Peyer's patch (tissue), 4 donors: Measurements from ENCODE around the gene PKP2. TPM values are rescaled to one million over a fixed set of nuclear protein-coding genes. Genes with fewer than 3 reads are reported as not detected.
"Not testable (repeated sequence)": the region's sequence is repeated elsewhere in the genome, so short reads cannot be mapped to it uniquely, and the experiment has no call there.

Experiments used
- DNase-seq, 3 donors: peaks; one replicate each; pipeline ENCODE4 v3.0.0-alpha.2; 2017 to 2019
- H3K27ac ChIP-seq, 4 donors: fragments of 200-600 bp; sonication (generic); one replicate each; pipeline ENCODE4 v1.5.1; 2016 to 2019
- H3K27me3 ChIP-seq, 2 donors: fragments of 200-600 bp; sonication (generic); one replicate each; pipeline ENCODE4 v1.5.1; 2019
- H3K36me3 ChIP-seq, 3 donors: fragments of 200-600 bp; sonication (generic); one replicate each; pipeline ENCODE4 v1.5.1; 2016 to 2019
- H3K4me1 ChIP-seq, 4 donors: fragments of 200-600 bp; sonication (generic); one replicate each; pipeline ENCODE4 v1.5.1; 2016 to 2019
- H3K4me3 ChIP-seq, 4 donors: fragments of 200-600 bp; sonication (generic); 1 replicate in 3 of 4; 2 replicates in 1 of 4; pipeline ENCODE4 v1.5.1; 2016 to 2019; ENCODE audit warnings: mild to moderate bottlenecking in 1 of 4
- H3K9me3 ChIP-seq, 4 donors: fragments of 200-600 bp; sonication (generic); one replicate each; pipeline ENCODE4 v1.5.1; 2016 to 2019; ENCODE audit warnings: mild to moderate bottlenecking in 1 of 4
- POLR2A ChIP-seq, 2 donors: fragments of 450-650 bp; IDR thresholded peaks; one replicate each; pipeline ENCODE4 v1.5.1; 2017; ENCODE audit warnings: antibody characterized with exemption in 2 of 2, mild to moderate bottlenecking in 2 of 2, moderate library complexity in 2 of 2
- total RNA-seq, 4 donors: library from RNA; depleted of rRNA; stranded (reverse); fragments of >200 nt; gene quantifications; one replicate each; pipeline ENCODE4 v1.1.0, GENCODE V29; 2016
- TF ChIP-seq, protein P1 (sequence below), 6 experiments: fragments of 450-650 bp in 4 of 6; fragments of 200-600 bp in 2 of 6; sonication (generic) in 1 of 6; IDR thresholded peaks; one replicate each; pipeline ENCODE4 v1.5.1; 2017 to 2019; ENCODE audit warnings: antibody characterized with exemption in 6 of 6, mild to moderate bottlenecking in 3 of 6, moderate library complexity in 1 of 6

PKP2 gene
- total RNA-seq, 4 donors from 2014 or later = 42.9 to 103 (median 64.8) TPM

DNA sequence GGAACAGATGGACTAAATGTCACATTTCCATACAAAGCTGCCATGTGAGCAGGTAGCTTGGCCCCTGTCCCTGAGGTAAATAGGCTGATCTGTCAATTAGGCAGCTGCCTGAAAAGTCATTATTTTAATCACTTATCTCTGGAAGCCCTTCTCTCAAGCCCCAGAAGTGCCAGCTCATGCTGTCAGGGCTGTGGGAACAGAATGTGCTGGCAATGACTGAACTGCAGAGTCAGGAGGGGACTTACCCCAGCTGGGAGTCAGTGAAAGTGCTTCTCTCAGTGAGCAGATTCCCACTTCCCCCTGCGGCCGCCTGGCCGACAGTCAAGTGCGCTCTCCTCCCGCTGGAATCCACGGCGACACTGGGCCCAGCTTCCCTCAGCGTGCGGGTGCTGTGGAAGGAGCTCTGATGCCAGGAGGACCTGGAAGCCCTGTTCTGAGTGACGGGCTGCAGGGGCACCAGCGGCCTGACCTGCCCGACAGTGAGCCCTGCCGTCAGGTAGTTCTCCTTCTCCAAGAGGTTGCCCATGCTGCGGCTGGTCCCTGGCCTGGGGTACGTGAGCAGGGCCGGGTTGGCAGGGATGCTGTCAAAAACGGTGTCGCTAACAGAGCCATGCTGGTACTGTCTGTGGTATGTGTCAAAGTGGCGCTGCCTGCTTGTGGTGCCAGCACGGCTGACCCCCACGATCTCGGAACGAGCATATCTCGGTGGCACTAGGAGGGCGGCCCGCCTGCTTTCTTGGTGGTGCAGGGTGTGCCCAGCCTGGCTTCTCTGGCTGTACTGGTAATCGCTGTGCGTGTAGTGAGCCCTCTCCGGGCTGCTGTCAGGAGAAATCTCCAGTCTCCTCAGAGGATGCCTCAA, 18.7 kb downstream of the PKP2 start:
- peak in 1 of 3 donors; percentile 53 for DNase-seq
- no peak overlapping the region for H3K27ac ChIP-seq

DNA sequence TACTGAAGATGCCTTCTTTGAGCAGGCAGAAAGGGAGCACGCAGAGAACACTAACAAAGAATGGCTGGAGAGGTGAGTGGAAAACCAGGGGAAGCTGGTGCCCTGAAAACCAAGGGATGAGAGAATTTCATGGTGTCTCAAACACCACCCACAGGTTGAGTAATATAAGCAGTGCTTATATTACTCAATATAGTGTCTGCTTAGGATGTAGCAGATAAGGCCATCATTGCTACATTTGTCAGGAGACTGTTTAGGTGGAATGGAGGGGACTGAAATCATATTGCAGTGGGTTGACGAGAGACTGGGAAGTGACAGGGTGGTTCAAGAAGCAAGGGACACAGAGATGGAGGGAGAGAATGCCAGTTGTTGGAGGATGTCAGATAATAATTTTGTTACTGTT, 20.6 kb downstream of the PKP2 start:
- Histone ChIP-seq H3K4me1 (peaks cover 0 to 30% (median 0%) of the 10 kb centered on the region in 4 donors), H3K36me3 (peaks cover 0 to 10% (median 0%) of the 10 kb centered on the region in 3 donors), H3K27me3 (no peaks in the 10 kb centered on the region), H3K9me3 (no peaks in the 10 kb centered on the region), H3K27ac (no peak overlapping the region), H3K4me3 (no peak overlapping the region)
- TF ChIP-seq, protein P1, sequence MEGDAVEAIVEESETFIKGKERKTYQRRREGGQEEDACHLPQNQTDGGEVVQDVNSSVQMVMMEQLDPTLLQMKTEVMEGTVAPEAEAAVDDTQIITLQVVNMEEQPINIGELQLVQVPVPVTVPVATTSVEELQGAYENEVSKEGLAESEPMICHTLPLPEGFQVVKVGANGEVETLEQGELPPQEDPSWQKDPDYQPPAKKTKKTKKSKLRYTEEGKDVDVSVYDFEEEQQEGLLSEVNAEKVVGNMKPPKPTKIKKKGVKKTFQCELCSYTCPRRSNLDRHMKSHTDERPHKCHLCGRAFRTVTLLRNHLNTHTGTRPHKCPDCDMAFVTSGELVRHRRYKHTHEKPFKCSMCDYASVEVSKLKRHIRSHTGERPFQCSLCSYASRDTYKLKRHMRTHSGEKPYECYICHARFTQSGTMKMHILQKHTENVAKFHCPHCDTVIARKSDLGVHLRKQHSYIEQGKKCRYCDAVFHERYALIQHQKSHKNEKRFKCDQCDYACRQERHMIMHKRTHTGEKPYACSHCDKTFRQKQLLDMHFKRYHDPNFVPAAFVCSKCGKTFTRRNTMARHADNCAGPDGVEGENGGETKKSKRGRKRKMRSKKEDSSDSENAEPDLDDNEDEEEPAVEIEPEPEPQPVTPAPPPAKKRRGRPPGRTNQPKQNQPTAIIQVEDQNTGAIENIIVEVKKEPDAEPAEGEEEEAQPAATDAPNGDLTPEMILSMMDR (IDR thresholded peaks at IDR 0.05) = no peak
- TF ChIP-seq POLR2A (IDR thresholded peaks at IDR 0.05) = no peak
- DNase-seq = no peak

More for the DNA sequence above, 18.7 kb downstream of the PKP2 start:
- TF ChIP-seq, protein P1 (IDR thresholded peaks at IDR 0.05) = no peak
- no peak for TF ChIP-seq POLR2A (IDR thresholded peaks at IDR 0.05)
- no peak overlapping the region for H3K4me3 ChIP-seq
- no peaks in the 10 kb centered on the region for H3K27me3 ChIP-seq
- H3K36me3 ChIP-seq = peaks cover 0 to 10% (median 0%) of the 10 kb centered on the region in 3 donors
- H3K4me1 ChIP-seq = peaks cover 0 to 30% (median 0%) of the 10 kb centered on the region in 4 donors
- no peaks in the 10 kb centered on the region for H3K9me3 ChIP-seq

DNA sequence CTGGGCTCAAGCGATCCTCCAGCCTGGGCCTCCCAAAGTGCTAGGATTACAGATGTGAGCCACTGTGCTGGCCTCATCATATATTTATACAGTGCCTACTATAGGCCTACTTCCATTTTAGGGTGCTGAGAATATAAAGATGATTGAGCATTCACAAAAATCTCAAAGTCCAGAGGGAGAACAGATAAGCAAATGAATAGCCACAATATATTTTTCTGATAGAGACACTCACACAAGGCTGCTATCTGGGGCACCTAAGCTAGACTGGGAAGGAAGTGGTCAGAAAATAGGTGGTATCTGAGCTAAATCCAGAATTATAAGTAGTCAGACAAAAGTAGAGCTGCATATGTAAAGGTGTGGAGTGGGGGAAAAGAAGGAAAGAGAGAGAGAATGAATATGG, 21.6 kb downstream of the PKP2 start:
- Histone ChIP-seq H3K27me3 (no peaks in the 10 kb centered on the region), H3K4me1 (peaks cover 0 to 30% (median 0%) of the 10 kb centered on the region in 4 donors), H3K9me3 (no peaks in the 10 kb centered on the region), H3K27ac (peak overlapping the region in 1 of 4 donors; percentile 59), H3K36me3 (peaks cover 0 to 10% (median 0%) of the 10 kb centered on the region in 3 donors), H3K4me3 (no peak overlapping the region)
- DNase-seq = no peak
- TF ChIP-seq, protein P1 (IDR thresholded peaks at IDR 0.05) = no peak
- TF ChIP-seq POLR2A (IDR thresholded peaks at IDR 0.05) = no peak

DNA sequence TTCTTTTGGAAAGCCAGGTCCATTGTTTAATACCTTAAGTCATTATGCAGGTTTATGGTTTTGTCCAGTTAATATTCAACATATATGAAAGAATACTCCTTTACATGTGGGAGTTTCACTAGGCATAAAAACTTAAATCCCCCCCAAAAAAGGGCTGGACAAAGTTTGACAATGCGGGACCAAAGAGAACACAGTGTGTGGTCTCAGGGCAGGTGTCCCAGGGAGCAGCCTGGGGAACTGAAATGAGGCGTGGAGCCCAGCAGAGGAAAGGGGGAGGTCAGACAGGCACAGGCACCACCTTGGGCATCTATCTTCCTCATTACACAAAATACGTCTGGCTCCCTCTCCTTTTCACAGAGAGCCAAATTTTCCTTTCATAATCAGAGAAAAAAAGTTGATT, 22.5 kb downstream of the PKP2 start:
- peaks cover 0 to 10% (median 0%) of the 10 kb centered on the region in 3 donors for H3K36me3 ChIP-seq
- H3K4me1 ChIP-seq = peaks cover 0 to 23% (median 0%) of the 10 kb centered on the region in 4 donors
- H3K27me3 ChIP-seq = no peaks in the 10 kb centered on the region
- no peak for TF ChIP-seq POLR2A (IDR thresholded peaks at IDR 0.05)
- TF ChIP-seq, protein P1 (IDR thresholded peaks at IDR 0.05) = no peak
- no peaks in the 10 kb centered on the region for H3K9me3 ChIP-seq
- no peak for DNase-seq
- H3K4me3 ChIP-seq = no peak overlapping the region
- H3K27ac ChIP-seq = peak overlapping the region in 1 of 4 donors; percentile 66

DNA sequence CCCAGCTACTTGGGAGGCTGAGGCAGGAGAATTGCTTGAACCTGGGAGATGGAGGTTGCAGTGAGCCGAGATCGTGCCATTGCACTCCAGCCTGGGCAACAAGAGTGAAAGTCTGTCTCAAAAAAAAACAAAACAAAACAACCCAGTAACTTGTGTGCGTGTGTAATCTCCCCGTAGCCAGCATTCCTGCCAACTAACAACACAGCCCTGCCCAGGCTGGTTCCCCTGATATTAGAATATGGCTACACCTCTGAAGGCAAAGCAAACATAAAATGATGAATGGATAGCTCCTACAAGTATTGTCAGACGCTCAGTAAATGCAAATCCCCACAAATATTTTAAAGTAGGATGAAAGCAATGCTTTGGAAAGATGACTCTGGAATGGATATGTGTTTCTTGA, 24.2 kb downstream of the PKP2 start:
- not testable (repeated sequence) for DNase-seq, H3K27ac ChIP-seq, H3K27me3 ChIP-seq, H3K36me3 ChIP-seq, H3K9me3 ChIP-seq, H3K4me3 ChIP-seq
- H3K4me1 ChIP-seq = peaks cover 0 to 22% (median 0%) of the 10 kb centered on the region in 4 donors

GRCh38 chr12:32870716-32871115, 25.9 kb downstream of the PKP2 start:
- H3K4me1 ChIP-seq = peaks cover 0 to 19% (median 0%) of the 10 kb centered on the region in 4 donors
- H3K27ac ChIP-seq = no peak overlapping the region
- no peak overlapping the region for H3K4me3 ChIP-seq

More at GRCh38 chr12:32870716-32871115, 25.9 kb downstream of the PKP2 start:
- H3K27me3 ChIP-seq = no peaks in the 10 kb centered on the region
- no peaks in the 10 kb centered on the region for H3K9me3 ChIP-seq
- peaks cover 0 to 11% (median 0%) of the 10 kb centered on the region in 3 donors for H3K36me3 ChIP-seq
- no peak for DNase-seq
- TF ChIP-seq, protein P1 (IDR thresholded peaks at IDR 0.05) = no peak
- no peak for TF ChIP-seq POLR2A (IDR thresholded peaks at IDR 0.05)
